A673 (cell line): ENCODE results near the gene MAP2K5.

Experiments used
- EZH2 ChIP-seq: fragments of 200-600 bp; sonication (generic); IDR thresholded peaks from 2 replicates; pipeline ENCODE4 v1.6.1; 2017; ENCODE audit warnings: borderline replicate concordance, low read depth, mild to moderate bottlenecking, mixed read lengths, antibody characterized with exemption, low read length; ENCODE audit not compliant: poor library complexity, severe bottlenecking
- TF ChIP-seq, protein P1 (sequence below): fragments of 300-800, 200-600 bp; sonication (generic); conservative IDR thresholded peaks from 2 replicates; pipeline ENCODE4 v1.5.1; 2017; ENCODE audit warnings: low read depth, mild to moderate bottlenecking, antibody characterized with exemption, low read length, moderate library complexity, mixed read lengths

DNA sequence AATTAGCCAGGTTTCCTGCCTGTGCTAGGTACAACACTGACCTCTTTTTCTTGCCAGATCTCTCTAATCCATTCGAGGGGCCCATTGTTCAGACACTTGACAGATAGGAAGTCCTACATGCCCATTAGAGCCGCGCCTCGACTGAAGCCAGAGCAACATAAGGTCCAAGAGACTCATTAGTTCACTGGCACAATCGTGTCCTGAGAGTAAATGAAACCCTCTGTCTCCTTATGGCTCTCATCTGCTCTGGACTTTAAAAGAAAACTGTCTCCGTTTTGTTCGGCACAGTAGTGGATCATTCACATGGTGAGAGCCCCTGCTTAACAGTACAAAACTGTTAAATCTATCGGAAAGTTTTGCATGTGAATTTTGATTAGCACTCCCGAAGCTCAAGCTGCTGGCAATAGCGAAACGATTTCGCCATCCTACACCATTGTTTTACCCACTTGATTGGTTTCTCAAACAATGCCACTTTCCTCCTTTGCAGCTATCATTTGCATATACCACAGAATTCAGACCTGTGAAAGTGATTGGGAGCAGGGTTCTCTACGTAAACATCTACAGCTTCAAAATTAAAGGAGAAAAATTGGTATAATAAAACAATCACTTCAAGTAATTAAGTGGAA, 40.6 kb upstream of the MAP2K5 start:
- no peak for TF ChIP-seq EZH2
- TF ChIP-seq, protein P1, sequence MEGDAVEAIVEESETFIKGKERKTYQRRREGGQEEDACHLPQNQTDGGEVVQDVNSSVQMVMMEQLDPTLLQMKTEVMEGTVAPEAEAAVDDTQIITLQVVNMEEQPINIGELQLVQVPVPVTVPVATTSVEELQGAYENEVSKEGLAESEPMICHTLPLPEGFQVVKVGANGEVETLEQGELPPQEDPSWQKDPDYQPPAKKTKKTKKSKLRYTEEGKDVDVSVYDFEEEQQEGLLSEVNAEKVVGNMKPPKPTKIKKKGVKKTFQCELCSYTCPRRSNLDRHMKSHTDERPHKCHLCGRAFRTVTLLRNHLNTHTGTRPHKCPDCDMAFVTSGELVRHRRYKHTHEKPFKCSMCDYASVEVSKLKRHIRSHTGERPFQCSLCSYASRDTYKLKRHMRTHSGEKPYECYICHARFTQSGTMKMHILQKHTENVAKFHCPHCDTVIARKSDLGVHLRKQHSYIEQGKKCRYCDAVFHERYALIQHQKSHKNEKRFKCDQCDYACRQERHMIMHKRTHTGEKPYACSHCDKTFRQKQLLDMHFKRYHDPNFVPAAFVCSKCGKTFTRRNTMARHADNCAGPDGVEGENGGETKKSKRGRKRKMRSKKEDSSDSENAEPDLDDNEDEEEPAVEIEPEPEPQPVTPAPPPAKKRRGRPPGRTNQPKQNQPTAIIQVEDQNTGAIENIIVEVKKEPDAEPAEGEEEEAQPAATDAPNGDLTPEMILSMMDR = no peak
